BE2C (cell line): ENCODE results near the gene TEX53.

ENCODE experiments used
- DNase-seq: peaks from one replicate; pipeline ENCODE4 v3.0.0-alpha.2; 2020
- H3K27me3 ChIP-seq: fragments of 250-450 bp; sonication (Bioruptor Pico); 2 replicates; pipeline ENCODE4 v1.5.1; 2020; ENCODE audit warnings: mild to moderate bottlenecking
- H3K36me3 ChIP-seq: fragments of 250-450 bp; sonication (Bioruptor Pico); 2 replicates; pipeline ENCODE4 v1.5.1; 2020; ENCODE audit warnings: mild to moderate bottlenecking
- H3K4me1 ChIP-seq: fragments of 250-450 bp; sonication (Bioruptor Pico); 2 replicates; pipeline ENCODE4 v1.5.1; 2020
- H3K4me3 ChIP-seq: 2 replicates; pipeline ENCODE4 v1.5.1; 2011; ENCODE audit warnings: low read depth, low read length
- H3K9me3 ChIP-seq: fragments of 250-450 bp; sonication (Bioruptor Pico); 2 replicates; pipeline ENCODE4 v1.5.1; 2020
- CTCF ChIP-seq: IDR thresholded peaks from 2 replicates; pipeline ENCODE4 v1.5.1; 2012; ENCODE audit warnings: mild to moderate bottlenecking, low read depth, low read length

The TEX53 gene

GRCh38 chr9:114611516-114612271, 45.9 kb downstream of the TEX53 start:
- TF ChIP-seq CTCF, result no peak
- H3K4me1 ChIP-seq, result no peaks in the 10 kb centered on the region
- no peaks in the 10 kb centered on the region for H3K27me3 ChIP-seq
- H3K9me3 ChIP-seq, result no peaks in the 10 kb centered on the region; the same call in 1 of the 2 replicates
- H3K36me3 ChIP-seq, result no peaks in the 10 kb centered on the region
- peak overlapping the region; percentile 79 for H3K4me3 ChIP-seq
- DNase-seq, result peak; percentile 55

GRCh38 chr9:114608525-114608796, 49.1 kb downstream of the TEX53 start:
- H3K4me1 ChIP-seq, result no peaks in the 10 kb centered on the region

GRCh38 chr9:114607671-114608524, 49.7 kb downstream of the TEX53 start:
- TF ChIP-seq CTCF, result no peak
- Histone ChIP-seq H3K36me3 (no peaks in the 10 kb centered on the region), H3K4me3 (no peak overlapping the region), H3K9me3 (no peaks in the 10 kb centered on the region), H3K27me3 (no peaks in the 10 kb centered on the region), H3K4me1 (no peaks in the 10 kb centered on the region)
- DNase-seq, result no peak

More at GRCh38 chr9:114608525-114608796, 49.1 kb downstream of the TEX53 start:
- H3K36me3 ChIP-seq, result no peaks in the 10 kb centered on the region
- no peak for DNase-seq
- H3K4me3 ChIP-seq, result no peak overlapping the region
- no peak for TF ChIP-seq CTCF
- no peaks in the 10 kb centered on the region for H3K9me3 ChIP-seq
- no peaks in the 10 kb centered on the region for H3K27me3 ChIP-seq

GRCh38 chr9:114606597-114607207, 50.9 kb downstream of the TEX53 start:
- no peak for TF ChIP-seq CTCF
- DNase-seq, result no peak
- no peaks in the 10 kb centered on the region for H3K27me3 ChIP-seq
- H3K4me3 ChIP-seq, result no peak overlapping the region
- no peaks in the 10 kb centered on the region for H3K4me1 ChIP-seq
- no peaks in the 10 kb centered on the region for H3K36me3 ChIP-seq
- H3K9me3 ChIP-seq, result no peaks in the 10 kb centered on the region
